AG10803 (cell line): Measurements from ENCODE around the gene TMEM270.

ENCODE experiments used
- DNase-seq: peaks from one replicate; pipeline ENCODE4 v3.0.0; 2010; ENCODE audit warnings: low read depth
- H3K4me3 ChIP-seq: 2 replicates; pipeline ENCODE4 v1.5.1; 2011; ENCODE audit warnings: mild to moderate bottlenecking, low read length, control low read depth
- TF ChIP-seq, protein P1 (sequence below): conservative IDR thresholded peaks from 2 replicates; pipeline ENCODE4 v1.5.1; 2011; ENCODE audit warnings: mild to moderate bottlenecking, low read length, control low read depth, inconsistent platforms

TMEM270 gene

GRCh38 chr7:73871163-73872011, 10.4 kb downstream of the TMEM270 start:
- no peak overlapping the region for H3K4me3 ChIP-seq
- TF ChIP-seq, protein P1, sequence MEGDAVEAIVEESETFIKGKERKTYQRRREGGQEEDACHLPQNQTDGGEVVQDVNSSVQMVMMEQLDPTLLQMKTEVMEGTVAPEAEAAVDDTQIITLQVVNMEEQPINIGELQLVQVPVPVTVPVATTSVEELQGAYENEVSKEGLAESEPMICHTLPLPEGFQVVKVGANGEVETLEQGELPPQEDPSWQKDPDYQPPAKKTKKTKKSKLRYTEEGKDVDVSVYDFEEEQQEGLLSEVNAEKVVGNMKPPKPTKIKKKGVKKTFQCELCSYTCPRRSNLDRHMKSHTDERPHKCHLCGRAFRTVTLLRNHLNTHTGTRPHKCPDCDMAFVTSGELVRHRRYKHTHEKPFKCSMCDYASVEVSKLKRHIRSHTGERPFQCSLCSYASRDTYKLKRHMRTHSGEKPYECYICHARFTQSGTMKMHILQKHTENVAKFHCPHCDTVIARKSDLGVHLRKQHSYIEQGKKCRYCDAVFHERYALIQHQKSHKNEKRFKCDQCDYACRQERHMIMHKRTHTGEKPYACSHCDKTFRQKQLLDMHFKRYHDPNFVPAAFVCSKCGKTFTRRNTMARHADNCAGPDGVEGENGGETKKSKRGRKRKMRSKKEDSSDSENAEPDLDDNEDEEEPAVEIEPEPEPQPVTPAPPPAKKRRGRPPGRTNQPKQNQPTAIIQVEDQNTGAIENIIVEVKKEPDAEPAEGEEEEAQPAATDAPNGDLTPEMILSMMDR = no peak
- peak; percentile 44 for DNase-seq

DNA sequence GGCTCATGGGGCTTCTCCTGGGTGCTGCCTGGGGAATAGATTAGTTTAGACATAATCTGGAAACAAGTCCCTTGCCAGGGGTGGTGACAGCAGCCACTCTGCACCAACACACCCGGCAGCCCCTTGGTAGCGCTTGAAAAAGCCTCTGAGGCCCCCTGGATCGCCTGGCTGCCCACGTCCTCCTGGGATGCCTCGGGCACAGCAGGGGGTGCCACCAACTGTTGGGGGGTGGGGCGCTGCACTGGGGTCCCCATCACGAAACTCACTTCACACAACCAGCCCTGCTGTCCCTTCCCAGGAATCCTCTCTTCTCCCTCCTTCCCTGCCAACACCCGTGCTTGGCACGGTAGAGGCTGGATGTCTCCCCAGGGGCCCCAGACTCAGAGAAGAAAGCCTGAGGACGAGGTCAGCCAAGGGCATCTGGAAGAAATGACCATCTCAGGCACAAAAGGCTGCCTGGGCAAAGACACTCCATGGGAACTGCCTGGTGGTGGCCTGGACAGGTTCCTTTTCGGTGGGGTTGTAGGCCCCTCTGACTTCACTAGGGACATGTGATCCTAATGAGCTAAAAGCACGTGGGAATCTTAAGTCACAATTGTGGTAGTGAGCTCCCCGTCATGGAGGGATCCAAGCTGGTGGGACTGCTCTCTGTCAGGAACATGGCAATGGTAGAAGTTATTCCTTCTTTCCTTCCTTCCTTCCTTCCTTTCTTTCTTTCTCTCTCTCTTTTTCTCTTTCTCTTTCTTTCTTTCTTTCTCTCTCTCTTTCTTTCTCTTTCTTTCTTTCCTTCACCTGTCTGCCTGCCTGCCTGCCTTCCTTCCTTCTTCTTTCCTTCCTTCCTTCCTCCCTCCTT, 11.3 kb downstream of the TMEM270 start:
- TF ChIP-seq, protein P1 = no peak
- no peak overlapping the region for H3K4me3 ChIP-seq
- no peak for DNase-seq

GRCh38 chr7:73876361-73876760, 15.4 kb downstream of the TMEM270 start:
- no peak overlapping the region for H3K4me3 ChIP-seq
- TF ChIP-seq, protein P1 = no peak
- no peak for DNase-seq

DNA sequence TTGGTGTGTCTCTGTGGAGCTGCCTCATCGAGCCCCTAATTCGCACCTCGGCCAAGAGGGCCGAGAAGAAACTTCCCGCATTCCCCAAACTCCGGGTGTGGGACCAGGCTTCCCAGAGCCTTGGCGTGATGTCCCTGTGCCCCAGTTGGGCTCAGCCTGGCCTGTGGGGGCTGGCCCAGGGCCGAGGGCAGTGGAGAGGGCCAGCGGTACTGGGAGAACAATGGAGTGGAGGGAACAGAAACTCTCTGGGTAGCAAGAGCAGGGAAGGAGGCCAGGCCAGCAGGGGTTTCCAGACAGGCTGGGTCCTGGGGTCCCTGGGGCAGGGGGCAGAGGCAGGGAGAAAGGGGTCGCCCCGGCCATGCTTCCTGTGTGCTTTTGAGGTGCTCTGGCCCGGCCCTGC, 16.0 kb downstream of the TMEM270 start:
- no peak overlapping the region for H3K4me3 ChIP-seq
- TF ChIP-seq, protein P1 = no peak
- DNase-seq = no peak

- H3K4me3 ChIP-seq = no peak overlapping the region
- TF ChIP-seq, protein P1 = no peak
- DNase-seq = peak; percentile 96
Measured at GRCh38 chr7:73879977-73880681, 19.2 kb downstream of the TMEM270 start.

DNA sequence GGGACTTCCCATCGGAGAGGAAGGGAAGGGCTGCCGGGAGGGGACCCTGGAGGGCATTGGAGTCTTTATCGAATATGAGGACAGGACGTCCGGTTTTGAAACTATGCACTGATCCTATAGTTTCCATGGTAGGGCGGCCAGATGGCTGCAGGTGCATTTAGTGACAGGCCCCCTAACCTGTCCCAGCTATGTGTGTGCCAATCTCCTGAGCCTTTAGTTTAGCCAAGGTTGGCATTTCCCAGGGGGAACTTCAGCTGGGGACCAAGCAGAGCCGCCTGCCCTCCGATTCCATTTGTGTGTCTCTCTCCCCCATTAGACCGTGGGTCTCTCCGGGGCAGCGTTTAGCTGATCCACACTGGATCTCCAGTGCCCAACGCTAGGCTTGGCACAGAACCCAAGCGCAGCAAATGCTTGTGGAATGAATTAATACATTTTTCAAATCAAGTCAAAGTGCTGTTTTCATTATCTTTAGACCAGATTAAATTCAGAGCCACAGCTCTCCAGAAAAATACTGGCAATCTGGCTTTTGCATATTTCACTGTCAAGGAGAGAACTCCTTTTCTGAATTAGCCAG, 19.9 kb downstream of the TMEM270 start:
- H3K4me3 ChIP-seq = no peak overlapping the region
- TF ChIP-seq, protein P1 = no peak
- DNase-seq = peak; percentile 63
